ENCODE results near the gene SREBF1.

Gene SREBF1

DNA sequence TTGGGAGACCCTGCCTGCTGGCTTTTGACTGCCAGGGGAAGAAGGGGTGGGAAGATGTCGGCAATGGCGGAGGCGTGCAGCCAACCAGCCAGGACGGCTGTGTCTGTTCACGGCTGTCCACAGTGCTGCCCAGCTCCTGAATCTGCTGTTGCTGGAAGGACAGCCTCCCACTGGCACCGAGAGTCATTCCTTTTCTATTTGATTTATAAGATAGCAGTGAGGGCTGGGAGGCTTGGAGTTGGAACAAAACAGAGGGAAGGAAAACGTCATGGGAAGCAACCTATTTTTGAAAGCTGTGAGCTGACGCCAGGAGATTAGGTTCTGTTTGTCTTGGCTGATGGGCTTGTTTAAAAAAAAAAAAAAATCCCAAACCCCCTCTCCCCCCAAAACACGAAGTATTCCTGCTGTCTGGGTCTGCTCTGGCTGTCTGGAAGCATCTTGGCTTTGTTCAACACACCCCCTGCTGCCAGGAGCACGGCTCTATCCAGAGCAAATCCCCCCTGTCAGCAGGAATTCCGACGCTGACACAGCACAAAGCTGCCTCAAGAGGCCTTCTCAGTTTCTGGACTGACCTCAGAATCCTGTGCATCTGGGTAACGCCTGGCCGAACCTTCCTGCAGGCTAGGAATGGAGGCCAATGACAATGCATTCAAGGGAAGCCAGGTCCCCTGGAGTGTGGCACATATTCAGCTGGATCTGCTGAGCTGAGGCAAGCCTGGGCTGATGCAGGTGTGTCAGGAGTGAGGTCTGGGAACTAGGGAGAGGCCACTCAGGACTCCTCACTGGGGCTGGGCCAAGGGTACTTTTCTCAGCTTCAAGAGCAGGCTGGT is 41.0 kb upstream of the SREBF1 start:
- no peak overlapping the region for H3K4me3 ChIP-seq (replicated peaks; ENCODE audit: low read depth, low read length)
- TF ChIP-seq, protein P1, sequence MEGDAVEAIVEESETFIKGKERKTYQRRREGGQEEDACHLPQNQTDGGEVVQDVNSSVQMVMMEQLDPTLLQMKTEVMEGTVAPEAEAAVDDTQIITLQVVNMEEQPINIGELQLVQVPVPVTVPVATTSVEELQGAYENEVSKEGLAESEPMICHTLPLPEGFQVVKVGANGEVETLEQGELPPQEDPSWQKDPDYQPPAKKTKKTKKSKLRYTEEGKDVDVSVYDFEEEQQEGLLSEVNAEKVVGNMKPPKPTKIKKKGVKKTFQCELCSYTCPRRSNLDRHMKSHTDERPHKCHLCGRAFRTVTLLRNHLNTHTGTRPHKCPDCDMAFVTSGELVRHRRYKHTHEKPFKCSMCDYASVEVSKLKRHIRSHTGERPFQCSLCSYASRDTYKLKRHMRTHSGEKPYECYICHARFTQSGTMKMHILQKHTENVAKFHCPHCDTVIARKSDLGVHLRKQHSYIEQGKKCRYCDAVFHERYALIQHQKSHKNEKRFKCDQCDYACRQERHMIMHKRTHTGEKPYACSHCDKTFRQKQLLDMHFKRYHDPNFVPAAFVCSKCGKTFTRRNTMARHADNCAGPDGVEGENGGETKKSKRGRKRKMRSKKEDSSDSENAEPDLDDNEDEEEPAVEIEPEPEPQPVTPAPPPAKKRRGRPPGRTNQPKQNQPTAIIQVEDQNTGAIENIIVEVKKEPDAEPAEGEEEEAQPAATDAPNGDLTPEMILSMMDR (IDR thresholded peaks at IDR 0.05; ENCODE audit: low read depth, low read length, missing control alignments), result no peak
- DNase-seq (ENCODE audit: extremely low read depth, low read depth), result peak; percentile 42

DNA sequence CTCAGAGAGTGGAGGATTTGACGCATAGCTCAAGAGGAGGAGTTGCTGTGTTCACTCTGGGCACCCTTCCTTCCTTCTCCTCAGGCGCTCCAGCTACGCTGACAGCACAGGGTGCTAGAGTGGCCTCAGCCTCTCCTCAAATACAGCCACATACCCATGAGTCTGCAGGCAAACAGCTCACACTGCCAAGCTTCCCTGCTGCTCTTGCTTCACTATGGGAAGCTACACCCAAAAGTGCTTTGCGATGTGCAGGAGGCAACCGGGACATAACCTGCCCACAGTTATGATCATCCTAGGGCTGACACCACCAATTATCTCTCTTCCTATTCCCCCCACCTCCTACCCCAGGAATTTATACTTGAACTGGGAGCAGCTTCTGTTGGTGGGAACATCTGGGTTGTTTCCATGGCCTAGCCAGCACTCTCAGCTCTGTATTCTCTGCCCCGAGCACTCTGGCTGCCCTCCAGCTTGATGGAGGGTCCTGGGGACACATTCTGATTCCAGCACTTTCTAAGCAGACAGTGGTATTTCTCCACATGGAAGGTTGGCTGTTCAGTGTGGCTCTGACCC is 40.3 kb upstream of the SREBF1 start:
- no peak overlapping the region for H3K4me3 ChIP-seq (replicated peaks; ENCODE audit: low read depth, low read length)
- TF ChIP-seq, protein P1 (IDR thresholded peaks at IDR 0.05; ENCODE audit: low read depth, low read length, missing control alignments), result no peak
- no peak for DNase-seq (ENCODE audit: extremely low read depth, low read depth)

DNA sequence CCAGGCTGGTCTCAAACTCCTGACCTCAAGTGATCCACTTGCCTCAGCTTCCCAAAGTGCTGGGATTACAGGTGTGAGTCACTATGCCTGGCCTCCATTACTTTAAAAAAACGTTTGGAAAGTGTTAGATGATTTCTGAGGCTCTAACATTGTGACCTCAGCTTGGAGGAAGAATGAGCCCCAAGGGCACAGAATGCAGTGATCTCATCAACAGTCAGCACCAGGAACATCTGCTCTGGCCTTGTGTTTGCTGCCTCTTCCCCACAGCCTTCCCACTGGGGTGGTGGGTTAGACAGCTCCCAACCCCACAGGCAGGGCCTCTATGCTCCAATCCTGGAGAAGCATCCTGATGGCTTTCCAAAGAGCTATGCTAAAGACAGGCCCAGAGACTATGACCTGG is 37.7 kb upstream of the SREBF1 start:
- no peak overlapping the region for H3K4me3 ChIP-seq (replicated peaks; ENCODE audit: low read depth, low read length)
- TF ChIP-seq, protein P1 (IDR thresholded peaks at IDR 0.05; ENCODE audit: low read depth, low read length, missing control alignments), result no peak
- DNase-seq (ENCODE audit: extremely low read depth, low read depth), result peak; percentile 71

DNA sequence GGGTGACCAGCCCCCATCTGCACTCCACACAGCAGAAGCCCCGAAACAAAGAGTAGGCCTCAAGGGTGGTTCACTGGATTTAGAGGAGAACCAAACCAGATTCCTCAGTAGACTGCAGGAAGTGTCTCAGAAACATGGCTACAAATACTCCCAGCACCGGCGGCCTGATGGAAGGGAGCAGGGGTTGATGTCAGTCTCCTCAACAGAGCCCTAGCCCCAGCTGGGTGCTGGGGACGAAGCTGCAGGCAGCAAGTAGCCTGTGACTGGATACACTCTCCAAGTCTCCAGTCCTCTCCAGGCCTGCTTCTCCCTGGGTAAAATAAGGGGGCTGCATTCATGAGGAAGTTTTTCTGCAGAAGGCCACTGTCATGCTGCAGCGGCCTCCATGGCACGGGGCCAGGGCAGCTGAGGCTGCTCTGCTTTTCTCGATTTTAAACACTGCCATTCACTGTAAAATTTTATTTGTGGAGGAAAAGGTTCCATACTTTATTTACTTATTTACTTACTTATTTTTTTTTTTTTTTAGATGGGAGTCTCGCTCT is 36.7 kb upstream of the SREBF1 start:
- no peak overlapping the region for H3K4me3 ChIP-seq (replicated peaks; ENCODE audit: low read depth, low read length)
- DNase-seq (ENCODE audit: extremely low read depth, low read depth), result no peak
- TF ChIP-seq, protein P1 (IDR thresholded peaks at IDR 0.05; ENCODE audit: low read depth, low read length, missing control alignments), result no peak

DNA sequence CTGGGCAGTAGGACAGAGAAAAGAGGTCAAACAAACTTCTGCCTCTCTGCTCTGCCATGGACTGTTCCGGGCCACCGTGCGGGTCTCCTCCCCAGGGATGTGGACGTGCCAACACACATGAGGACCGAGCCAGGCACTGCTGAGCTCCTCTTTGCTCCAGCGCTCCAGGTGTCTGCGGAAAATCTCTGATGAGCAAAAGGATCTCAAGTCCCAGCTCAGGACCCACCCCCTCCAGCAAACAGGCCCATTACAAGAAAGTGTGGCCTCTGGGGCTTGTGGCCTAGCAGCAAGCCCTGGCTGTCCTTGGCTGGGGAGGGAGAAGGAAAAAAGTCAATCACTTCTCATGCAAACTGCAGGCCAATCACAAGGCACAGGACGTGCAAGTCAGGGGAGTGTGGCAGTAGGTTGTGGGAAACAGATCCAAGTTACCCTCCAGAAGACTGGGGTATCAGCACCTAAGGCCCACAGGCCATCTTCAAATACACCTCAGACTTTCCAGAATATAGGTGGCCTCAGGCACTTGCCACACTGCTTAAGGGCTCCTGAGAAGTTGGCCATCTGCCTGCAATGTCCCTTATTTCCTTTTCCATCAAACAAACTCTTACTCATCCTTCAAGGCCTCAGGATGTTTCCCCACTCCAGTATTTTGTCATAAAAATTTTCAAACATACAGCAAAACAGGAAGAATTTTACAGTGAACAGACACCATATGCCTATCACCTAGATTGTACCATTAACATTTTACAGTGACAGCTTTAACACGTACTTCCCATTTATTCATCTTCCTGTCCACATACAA is 36.0 kb upstream of the SREBF1 start:
- H3K4me3 ChIP-seq (replicated peaks; ENCODE audit: low read depth, low read length), result no peak overlapping the region
- no peak for DNase-seq (ENCODE audit: extremely low read depth, low read depth)
- TF ChIP-seq, protein P1 (IDR thresholded peaks at IDR 0.05; ENCODE audit: low read depth, low read length, missing control alignments), result no peak

DNA sequence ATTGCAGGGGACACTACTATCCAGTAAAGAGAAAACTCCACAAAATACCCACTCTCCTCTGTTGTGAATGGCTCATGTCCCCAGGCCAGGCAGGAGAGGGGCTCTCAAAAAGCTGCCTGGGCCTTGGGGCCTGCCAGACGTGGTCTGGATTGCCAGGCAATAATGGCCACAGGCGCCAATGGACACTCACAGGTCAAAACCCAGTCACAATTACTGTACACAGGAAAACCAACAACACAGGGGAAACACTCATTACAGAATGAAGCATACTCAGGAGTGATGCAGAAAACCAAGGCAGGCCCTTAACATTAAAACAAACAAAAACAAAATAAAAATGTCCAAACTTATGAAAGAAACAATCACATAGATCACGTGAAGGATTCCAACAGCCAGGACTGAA is 35.1 kb upstream of the SREBF1 start:
- no peak for DNase-seq (ENCODE audit: extremely low read depth, low read depth)
- no peak overlapping the region for H3K4me3 ChIP-seq (replicated peaks; ENCODE audit: low read depth, low read length)
- TF ChIP-seq, protein P1 (IDR thresholded peaks at IDR 0.05; ENCODE audit: low read depth, low read length, missing control alignments), result no peak

Data from HFF-Myc (cell line).